Measurements from ENCODE around the gene IGFL3.
A peak's percentile ranks its signal among the peaks of the same experiment; 100 is the strongest.
"Not testable (repeated sequence)": the region's sequence is repeated elsewhere in the genome, so short reads cannot be mapped to it uniquely, and the experiment has no call there.

The IGFL3 gene

DNA sequence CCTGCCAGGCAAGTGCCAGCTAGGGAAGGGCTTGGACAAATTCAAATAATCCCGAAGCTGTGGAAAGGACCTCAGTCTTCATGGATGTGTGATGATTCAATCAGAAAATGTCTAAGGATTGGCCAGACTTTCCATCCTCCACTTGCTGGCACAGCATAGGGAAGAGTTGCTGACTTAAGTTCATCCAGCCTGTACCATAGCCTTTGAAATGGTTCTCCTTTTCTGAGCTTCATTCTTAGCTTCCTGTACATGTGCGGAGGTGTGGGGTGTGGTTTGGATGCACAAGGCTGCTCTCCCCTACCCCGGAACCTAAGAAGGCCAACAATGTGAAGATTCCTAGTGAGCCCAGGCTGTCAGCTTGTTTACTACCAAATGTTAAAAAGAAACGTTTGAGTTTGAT lies 959 bp upstream of the IGFL3 start:
- no peak for DNase-seq (ENCODE audit: low spot score)

DNA sequence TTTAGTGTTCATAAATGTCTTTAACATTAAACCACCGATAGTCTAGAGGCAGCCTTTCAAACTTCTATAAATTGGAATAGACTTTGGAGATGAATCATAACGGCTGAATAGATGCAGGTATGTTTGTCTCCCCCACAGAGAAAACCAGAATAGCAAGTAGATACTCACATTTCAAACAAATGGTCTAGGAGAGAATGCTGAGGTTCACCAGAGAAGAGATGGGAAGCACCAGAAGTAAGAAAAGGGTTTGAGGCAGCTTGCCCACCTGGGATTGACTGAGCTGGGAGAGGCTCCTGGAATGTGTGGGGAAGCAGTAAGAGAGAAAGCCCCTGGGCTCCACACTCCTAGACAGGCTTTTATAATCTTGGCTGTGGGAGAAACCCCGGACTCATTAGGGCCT lies 6.4 kb downstream of the IGFL3 start:
- DNase-seq (ENCODE audit: low spot score) = no peak

DNA sequence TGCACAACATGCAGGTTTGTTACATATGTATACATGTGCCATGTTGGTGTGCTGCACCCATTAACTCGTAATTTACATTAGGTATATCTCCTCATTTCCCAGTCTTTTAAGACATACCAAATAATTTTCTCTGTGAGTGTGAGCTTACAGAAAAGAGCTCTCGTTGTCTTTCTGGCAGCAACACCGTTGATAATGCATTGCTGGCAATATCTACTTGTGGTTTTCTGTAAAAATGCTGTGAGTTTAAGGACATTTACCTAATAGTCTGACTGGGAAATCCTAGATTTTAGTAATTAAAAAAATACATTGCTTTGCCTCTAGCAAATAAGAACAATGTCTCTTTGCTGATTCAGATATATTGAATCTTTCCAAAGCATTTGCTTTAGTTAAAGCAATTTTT lies 8.4 kb downstream of the IGFL3 start:
- no peak for DNase-seq (ENCODE audit: low spot score)

DNA sequence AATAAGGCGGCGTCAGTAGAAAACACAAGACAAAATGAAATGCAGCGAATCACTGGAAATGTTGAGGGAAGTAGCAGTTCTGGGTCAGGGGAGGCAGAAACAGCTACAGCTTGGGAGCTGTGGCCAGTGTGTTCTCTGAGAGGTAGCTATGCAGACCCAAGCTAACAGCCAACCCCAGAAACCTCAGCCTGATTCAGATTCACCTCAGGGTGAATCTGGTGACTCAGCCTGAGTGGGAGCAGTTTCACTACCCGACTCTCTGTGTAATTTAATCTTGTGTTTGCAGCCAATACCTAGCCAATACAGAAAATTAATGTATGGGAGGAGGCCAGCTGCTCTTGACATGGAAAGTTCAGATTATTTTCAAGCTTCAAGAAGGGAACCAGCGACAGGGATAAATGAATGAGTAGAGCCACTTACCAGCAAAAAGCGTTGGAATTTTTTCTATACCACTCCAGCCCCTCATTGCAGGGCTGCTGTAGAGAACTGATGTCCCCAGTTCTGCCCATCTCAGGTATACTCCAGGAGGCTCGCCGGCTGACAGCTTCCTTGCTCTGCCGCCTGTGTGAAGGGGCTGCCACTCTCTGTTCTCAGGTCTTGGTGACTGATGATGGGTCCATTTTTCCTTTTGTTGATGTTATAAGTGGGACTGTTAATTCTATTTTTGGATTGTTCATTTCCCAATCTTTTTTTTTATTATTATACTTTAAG lies 8.9 kb downstream of the IGFL3 start:
- DNase-seq (ENCODE audit: low spot score) = peak; percentile 31

DNA sequence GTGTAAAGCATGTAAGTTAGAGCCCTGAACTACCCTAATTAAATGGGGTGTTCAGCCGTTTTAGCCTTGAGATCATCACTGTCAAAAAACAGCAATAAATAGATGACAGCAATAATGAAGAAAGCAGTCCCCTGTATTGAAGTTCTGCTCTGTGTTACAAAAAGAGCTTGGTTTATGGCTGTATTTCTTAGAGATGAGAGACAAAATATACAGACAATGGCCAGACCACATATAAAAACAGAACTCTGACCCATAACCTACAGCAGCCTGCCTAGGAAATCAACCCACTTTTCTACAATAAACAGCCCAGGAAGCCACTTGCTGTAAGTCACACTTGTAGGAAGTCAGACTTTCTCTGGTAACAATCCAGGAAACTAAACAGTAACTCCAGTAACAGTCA lies 10.8 kb downstream of the IGFL3 start:
- DNase-seq (ENCODE audit: low spot score) = no peak

DNA sequence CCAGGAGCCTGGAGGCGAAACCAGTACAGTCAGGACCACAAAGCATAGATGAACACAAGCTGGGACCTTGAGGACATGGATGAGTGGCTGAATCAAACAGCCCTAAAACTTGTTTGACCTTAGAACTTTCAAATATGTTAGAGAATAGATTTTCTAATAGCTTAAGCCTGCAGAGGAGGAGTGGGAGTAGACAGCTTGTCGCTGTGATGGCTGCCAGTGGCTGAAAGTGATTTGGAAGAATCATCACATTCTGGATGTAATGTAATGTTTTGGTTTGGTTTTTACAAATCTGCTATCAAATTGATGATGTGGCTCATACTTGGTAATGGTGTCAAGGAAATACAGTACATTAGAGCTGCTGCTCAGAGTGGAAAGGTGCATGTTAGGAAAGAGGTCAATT lies 12.0 kb downstream of the IGFL3 start:
- DNase-seq (ENCODE audit: low spot score) = no peak

DNA sequence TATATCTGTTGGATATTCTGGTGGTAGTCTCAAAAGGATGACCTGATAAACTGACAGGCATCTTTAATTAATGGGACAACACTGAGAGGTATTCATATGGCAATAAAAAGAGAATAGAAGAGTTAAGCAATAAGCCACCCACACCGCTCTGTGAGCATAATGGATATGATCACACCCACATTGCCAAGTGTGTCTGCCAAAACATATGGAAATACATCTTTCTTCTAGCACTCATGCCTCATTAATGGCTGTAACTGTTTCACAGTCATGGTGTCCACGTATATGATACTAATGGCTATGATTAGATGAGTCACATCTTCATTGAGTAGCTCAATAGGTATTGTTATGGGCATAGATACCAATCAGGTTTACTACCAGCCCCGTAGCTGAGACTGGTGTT lies 13.1 kb downstream of the IGFL3 start:
- no peak for DNase-seq (ENCODE audit: low spot score)

DNA sequence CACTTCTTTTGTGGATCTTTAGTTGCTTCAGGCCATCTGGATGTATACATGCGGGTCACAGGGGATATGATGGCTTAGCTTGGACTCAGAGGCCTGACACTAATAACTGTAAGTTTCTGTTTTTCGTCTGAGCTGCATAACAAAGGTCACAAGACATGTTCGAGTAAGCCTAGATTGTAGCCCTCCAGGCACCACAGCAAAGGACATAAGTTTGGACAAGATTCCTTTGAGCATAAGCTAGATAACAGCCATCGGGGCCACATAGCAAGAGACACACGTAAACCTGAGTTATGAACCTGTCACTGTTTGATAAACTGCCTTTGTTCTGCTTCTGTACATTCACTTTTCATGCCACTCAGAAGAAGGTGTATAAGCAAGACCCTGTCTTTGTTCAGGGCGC lies 14.6 kb downstream of the IGFL3 start:
- DNase-seq (ENCODE audit: low spot score) = no peak

DNA sequence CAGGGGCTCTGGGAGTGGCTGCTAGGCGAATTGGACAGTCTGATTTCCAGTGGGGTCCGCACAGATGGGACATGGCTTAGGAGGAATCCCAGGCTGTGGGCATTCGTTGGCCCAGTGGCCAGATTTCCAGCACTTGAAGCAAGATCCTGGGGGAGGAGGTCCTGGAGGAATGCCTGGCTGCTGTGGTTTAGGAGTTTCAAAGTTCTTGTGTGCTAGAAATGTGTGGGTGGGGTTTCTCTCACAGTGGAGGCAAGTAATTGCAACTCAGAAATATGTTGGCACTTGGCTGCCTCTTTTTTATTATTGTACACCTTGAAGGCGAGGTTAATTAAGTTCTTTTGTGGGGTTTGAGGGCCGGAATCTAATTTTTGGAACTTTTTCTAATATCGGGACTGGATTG lies 17.1 kb downstream of the IGFL3 start:
- DNase-seq (ENCODE audit: low spot score) = no peak

DNA sequence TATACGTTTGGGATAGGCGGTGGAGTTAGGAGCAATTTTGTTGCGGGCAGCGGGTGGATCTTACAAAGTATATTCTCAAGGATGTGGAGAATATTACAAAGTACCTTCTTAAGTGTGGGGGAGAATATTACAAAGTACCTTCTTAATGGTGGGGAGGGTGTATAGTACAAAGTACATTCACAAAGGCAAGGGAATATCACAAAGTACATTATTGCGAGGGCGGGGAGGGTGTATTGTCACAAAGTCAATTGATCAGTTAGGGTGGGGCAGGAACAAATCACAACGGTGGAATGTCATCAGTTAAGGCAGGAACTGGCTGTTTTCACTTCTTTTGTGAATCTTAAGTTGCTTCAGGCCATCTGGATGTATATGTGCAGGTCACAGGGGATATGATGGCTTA lies 22.2 kb downstream of the IGFL3 start:
- DNase-seq (ENCODE audit: low spot score) = not testable (repeated sequence)

DNA sequence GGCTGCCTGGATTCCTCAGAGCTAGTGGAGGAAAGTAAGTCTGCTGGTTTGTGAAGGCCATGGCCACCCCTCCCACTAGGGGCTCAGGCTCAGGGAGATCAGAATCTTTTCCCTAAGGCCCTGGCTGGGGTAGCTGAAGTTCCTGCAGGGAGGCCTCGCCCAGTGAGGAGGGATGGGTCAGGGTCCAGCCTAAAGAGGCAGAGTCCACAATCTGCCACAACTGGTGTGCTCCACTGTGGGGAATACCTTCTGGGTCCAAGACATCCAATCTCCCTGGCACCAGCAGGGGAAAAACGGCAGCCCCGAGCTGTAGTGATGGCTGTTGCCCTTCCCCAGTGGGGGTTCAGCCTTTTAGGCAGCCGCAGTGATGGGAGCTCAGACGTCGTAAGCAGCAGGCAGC lies 23.2 kb downstream of the IGFL3 start:
- DNase-seq (ENCODE audit: low spot score) = no peak

DNA sequence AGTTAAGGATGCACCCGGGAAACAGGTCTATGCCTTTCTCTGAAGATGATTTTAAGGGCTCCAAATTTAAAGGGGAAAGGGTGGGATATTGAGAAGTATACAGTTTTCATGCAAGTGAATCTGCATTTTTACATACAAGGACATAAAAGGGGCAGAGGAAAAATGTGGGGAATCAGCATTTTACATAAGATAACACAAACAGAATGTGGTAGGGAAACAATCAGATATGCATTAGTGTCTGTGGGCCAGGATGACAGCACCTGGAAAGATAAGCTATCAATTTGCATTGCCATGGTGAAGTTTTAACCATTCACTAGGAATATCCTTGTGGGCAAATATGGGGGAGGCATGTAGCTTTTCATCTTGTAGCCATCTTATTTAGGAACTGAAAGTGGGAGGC lies 24.1 kb downstream of the IGFL3 start:
- DNase-seq (ENCODE audit: low spot score) = no peak

DNA sequence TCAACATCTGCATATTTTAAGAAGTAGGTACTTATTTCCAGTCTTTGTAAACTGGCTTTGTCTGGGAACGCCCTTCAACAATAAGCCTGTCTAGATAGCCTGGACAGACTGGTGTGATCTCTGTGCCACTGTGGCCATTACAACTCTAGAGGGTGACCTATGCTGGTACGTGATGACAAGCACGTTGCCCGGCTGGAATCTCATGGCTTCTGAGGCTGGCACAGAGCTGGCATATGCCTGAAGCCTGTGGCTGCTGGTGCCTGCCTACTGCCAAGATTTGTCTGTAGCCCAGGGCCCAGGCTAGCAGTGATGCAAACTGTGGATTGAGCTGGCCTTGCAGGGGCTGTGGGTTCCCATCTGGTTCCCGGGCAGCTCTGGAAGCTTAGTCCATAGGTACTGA lies 34.0 kb downstream of the IGFL3 start:
- DNase-seq (ENCODE audit: low spot score) = no peak

DNA sequence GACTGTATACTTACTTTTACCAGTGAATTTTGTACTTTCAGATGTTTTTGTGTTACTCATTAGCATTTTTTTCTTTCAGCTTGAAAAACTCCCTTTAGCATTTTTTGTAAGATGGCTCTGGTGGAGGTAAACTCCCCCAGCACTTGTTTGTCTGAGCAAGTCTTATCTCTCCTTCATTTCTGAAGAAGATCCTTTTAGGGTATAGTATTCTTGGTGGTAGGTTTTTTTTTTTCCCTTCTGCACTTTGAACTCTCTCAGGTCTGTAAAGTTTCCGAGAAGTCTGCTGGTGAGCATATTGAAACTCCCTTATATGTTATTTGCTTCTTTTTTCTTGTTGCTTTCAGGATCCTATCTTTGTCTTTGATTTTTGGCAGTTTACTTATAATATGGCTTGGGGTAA lies 35.1 kb downstream of the IGFL3 start:
- no peak for DNase-seq (ENCODE audit: low spot score)

DNA sequence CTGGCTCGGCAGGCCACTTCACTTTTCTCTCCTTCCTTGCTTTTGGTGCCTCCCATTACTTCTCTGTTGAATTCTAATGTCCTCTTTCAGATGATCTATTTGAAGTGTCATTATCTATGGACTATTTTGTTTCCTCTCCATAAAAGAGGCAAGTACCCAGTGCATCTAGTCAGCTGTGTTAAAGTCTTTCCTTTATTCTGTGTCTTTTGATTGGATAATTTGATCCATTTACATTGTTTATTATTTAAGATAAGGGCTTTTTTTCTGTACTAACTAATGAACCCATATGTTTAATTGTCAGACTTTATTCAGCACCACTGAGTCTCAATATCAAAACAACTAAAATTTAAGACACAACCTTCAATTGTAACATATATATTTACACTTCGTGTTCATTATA lies 36.4 kb downstream of the IGFL3 start:
- DNase-seq (ENCODE audit: low spot score) = no peak

DNA sequence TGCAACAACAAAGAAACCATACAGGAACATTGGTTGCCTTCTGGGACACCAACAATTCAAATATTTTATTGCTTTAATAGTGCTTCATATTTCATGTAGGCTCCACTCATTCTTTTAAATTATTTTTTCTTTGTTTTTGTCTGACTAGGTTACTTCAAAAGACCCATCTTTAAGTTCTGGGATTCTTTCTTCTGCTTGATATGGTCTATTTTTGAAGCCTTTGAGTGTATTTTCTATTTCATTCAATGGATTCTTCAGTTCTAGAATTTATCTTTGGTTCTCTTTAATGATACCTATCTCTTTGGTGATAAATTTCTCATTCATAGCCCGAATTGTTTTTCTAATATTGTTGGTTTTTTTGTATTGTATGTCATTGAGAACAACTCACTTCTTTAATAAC lies 38.6 kb downstream of the IGFL3 start:
- DNase-seq (ENCODE audit: low spot score) = no peak

DNA sequence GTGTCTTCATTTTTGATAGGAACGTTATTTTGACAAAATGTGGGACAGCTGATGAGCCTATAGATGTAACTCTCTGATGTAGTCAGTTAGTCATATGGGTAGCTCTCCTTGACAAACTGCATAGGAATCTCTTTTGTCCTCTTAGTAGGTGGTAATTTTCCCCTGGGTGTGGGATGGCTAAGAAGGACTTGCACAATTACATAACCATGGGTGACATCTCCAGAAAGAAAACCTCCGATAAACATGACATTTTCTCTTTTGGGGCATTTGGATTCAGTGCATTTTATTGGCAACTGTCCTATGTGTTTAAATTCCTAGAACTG lies 41.8 kb downstream of the IGFL3 start:
- no peak for DNase-seq (ENCODE audit: low spot score)

DNA sequence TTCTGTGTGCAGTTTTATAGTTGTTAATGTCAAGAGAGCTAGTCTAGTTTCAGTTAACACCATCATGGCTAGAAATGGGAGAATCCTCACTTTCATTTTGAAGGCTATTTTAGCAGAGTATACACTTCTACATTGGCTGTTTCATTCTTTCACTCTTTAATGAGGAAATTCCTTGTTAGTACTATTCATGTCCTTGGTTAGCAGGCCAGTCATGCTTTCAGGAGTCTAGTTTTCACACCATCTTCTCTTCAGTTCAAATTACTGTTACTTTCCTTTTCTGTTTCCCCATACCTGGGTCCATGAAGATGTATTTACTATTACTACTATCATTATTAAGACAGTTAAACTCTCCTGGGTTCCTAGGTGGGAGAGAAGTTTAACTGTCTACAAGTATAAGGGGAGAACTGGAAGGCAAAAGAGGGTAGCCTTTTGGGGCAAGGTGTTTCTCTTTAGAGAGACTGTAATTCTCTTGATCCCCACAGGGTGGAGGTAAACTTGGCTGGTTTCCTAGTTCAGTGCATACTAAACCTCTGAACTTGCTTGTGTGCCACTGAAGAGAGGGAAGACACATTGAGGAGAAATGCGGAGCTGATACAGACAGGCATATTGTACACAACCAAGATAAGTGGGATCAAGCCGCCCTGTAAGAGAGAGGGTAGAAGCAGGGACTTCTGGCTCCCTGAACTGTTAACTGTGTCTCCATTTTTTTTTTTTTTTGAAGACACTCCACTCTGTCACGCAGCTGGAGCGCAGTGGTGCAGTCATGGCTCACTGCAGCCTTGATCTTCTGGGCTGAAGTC lies 42.4 kb downstream of the IGFL3 start:
- peak; percentile 79 for DNase-seq (ENCODE audit: low spot score)

DNA sequence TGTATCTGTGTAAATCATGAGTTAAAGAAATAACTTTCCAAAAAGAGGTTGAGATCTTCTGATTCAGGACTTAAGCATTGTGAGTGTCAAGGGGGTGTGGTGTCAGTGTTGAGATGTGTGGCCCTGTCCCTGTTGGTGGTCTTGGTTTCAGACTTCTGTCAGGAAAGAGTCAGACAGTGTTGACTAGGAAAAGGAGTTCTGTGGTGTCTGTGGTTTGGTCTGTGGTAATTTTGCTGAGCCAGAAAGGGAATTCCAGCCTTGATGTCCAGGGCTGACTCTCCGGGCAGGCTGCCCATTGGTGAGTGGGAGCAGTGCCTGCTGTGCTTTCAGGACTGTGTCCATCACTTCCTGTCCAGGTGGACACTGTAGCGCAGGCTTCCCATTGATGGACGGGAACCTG lies 43.9 kb downstream of the IGFL3 start:
- DNase-seq (ENCODE audit: low spot score) = peak; percentile 58

DNA sequence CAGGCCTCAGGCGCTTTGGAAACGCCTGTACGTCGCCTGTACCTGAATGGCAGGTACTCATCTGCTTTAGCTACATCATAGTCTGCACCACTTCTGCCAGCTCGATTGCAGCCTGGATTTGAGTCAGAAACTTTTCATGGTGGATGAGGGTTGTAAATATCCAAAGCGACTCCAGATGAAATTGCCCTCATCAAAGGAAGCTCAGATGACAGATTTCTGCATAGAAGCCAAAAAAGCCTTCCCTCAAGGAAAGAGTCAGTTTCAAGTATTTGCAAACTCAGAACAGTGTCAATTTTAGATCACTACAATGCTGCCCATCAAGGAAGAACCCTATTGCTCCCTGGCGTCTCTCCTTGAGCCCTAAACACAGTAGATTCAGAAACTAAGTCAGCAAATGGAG lies 44.9 kb downstream of the IGFL3 start:
- DNase-seq (ENCODE audit: low spot score) = no peak

DNA sequence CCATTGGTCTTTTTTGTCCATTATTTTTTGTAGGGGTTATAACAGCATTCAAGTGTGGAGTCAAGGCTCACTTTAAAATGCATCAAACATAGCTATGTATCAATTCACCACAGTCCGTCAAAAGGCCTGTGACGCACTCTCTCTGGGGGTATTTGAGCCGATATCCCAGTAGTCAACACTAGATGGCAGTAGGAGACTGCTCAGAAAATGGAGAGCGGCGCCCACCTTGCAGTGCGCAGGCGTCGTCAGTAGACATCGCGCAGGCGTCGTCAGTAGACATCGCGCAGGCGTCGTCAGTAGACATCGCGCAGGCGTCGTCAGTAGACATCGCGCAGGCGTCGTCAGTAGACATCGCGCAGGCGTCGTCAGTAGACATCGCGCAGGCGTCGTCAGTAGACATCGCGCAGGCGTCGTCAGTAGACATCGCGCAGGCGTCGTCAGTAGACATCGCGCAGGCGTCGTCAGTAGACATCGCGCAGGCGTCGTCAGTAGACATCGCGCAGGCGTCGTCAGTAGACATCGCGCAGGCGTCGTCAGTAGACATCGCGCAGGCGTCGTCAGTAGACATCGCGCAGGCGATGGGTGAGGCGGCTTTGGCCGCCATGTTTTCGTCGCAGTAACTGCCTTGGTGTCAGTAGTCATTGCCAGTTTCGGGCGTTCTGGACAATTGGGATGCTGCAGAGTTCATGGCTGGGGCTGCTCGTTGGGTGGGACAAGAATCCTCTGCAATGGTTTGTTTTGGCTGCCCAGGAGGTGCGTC lies 45.7 kb downstream of the IGFL3 start:
- peak; percentile 26 for DNase-seq (ENCODE audit: low spot score)

DNA sequence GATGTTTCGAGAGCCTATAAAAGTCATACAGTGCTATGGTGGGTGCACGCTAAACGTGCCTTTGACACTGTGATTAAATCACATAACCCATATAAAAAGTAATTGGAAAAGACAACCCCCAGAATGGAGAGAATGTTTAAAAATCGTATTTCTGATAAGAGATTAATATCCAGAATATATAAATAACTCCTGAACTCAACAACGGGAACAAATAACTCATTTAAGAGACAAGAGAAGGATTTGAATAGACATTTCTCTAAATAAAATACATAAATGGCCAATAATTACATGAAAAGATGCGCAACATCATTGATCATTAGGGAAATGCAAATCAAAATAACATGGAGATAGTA lies 46.7 kb downstream of the IGFL3 start:
- no peak for DNase-seq (ENCODE audit: low spot score)
